H9 (cell line): ENCODE data around the gene AGO3. TPM values are rescaled to one million over a fixed set of nuclear protein-coding genes. Genes with fewer than 3 reads are reported as not detected.
"Not testable (repeated sequence)": the region's sequence is repeated elsewhere in the genome, so short reads cannot be mapped to it uniquely, and the experiment has no call there.

Experiments used
- DNase-seq: peaks from one replicate; pipeline ENCODE4 v3.0.0-alpha.2; 2017
- H2AFZ ChIP-seq: one replicate; pipeline ENCODE4 v1.6.1; 2013; ENCODE audit warnings: mild to moderate bottlenecking, low read length, control low read depth, moderate library complexity
- H2AK5ac ChIP-seq: 2 replicates; pipeline ENCODE4 v1.6.1; 2013; ENCODE audit warnings: low read length, control low read depth, mixed read lengths; ENCODE audit not compliant: insufficient read length
- H2BK120ac ChIP-seq: one replicate; pipeline ENCODE4 v1.6.1; 2013; ENCODE audit warnings: low read depth, mild to moderate bottlenecking, low read length, control low read depth, inconsistent platforms; ENCODE audit not compliant: poor library complexity, severe bottlenecking
- H2BK12ac ChIP-seq: 2 replicates; pipeline ENCODE4 v1.6.1; 2013; ENCODE audit warnings: low read length, control low read depth, mixed read lengths, low read depth; ENCODE audit not compliant: insufficient read length
- H2BK15ac ChIP-seq: 2 replicates; pipeline ENCODE4 v1.6.1; 2013; ENCODE audit warnings: low read depth, low read length, control low read depth
- H2BK20ac ChIP-seq: one replicate; pipeline ENCODE4 v1.6.1; 2013; ENCODE audit warnings: low read depth, mild to moderate bottlenecking, low read length, control low read depth, inconsistent platforms; ENCODE audit not compliant: poor library complexity, severe bottlenecking
- H2BK5ac ChIP-seq: 2 replicates; pipeline ENCODE4 v1.6.1; 2013; ENCODE audit warnings: low read length, control low read depth, mixed read lengths; ENCODE audit not compliant: insufficient read length
- H3K14ac ChIP-seq: 2 replicates; pipeline ENCODE4 v1.6.1; 2013; ENCODE audit warnings: low read length, control low read depth; ENCODE audit not compliant: insufficient read depth
- H3K18ac ChIP-seq: 2 replicates; pipeline ENCODE4 v1.6.1; 2013; ENCODE audit warnings: low read depth, mild to moderate bottlenecking, mixed read lengths, low read length, control low read depth; ENCODE audit not compliant: insufficient read length
- H3K23ac ChIP-seq: 2 replicates; pipeline ENCODE4 v1.6.1; 2013; ENCODE audit warnings: low read length, control low read depth, mixed read lengths, low read depth; ENCODE audit not compliant: insufficient read length
- H3K23me2 ChIP-seq: 2 replicates; pipeline ENCODE4 v1.6.1; 2013; ENCODE audit warnings: low read depth, mild to moderate bottlenecking, mixed read lengths, low read length, control low read depth; ENCODE audit not compliant: insufficient read length, poor library complexity, severe bottlenecking
- H3K27ac ChIP-seq: 2 replicates; pipeline ENCODE4 v1.5.1; 2013; ENCODE audit warnings: low read length, control low read depth, mixed read lengths, low read depth; ENCODE audit not compliant: insufficient read length
- H3K27me3 ChIP-seq: 2 replicates; pipeline ENCODE4 v1.6.1; 2013; ENCODE audit warnings: low read length, control low read depth, inconsistent platforms; ENCODE audit not compliant: insufficient read depth
- H3K4ac ChIP-seq: 2 replicates; pipeline ENCODE4 v1.6.1; 2013; ENCODE audit warnings: low read depth, mild to moderate bottlenecking, control low read depth, inconsistent platforms, low read length, moderate library complexity
- H3K4me1 ChIP-seq: 2 replicates; pipeline ENCODE4 v1.6.1; 2013; ENCODE audit warnings: low read length, control low read depth, inconsistent platforms; ENCODE audit not compliant: insufficient read depth
- H3K4me2 ChIP-seq: 2 replicates; pipeline ENCODE4 v1.6.1; 2013; ENCODE audit warnings: low read length, control low read depth, mixed read lengths; ENCODE audit not compliant: insufficient read length, insufficient read depth
- H3K56ac ChIP-seq: 2 replicates; pipeline ENCODE4 v1.6.1; 2013; ENCODE audit warnings: low read depth, mild to moderate bottlenecking, mixed read lengths, low read length, control low read depth; ENCODE audit not compliant: insufficient read length
- H3K79me1 ChIP-seq: 2 replicates; pipeline ENCODE4 v1.6.1; 2013; ENCODE audit warnings: low read depth, mild to moderate bottlenecking, moderate library complexity, low read length, control low read depth, inconsistent platforms; ENCODE audit not compliant: insufficient read depth, poor library complexity, severe bottlenecking
- H3K79me2 ChIP-seq: 2 replicates; pipeline ENCODE4 v1.6.1; 2013; ENCODE audit warnings: low read length, control low read depth, inconsistent platforms; ENCODE audit not compliant: insufficient read depth
- H3K9ac ChIP-seq: 2 replicates; pipeline ENCODE4 v1.6.1; 2013; ENCODE audit warnings: low read length, control low read depth, mixed read lengths; ENCODE audit not compliant: insufficient read length; ENCODE audit errors: extremely low read depth
- H3K9me3 ChIP-seq: one replicate; pipeline ENCODE4 v1.6.1; 2013; ENCODE audit warnings: low read depth, low read length, inconsistent platforms; ENCODE audit not compliant: control insufficient read depth
- H3T11ph ChIP-seq: one replicate; pipeline ENCODE4 v1.6.1; 2013; ENCODE audit warnings: mild to moderate bottlenecking, low read length, control low read depth, inconsistent platforms
- H4K20me1 ChIP-seq: one replicate; pipeline ENCODE4 v1.6.1; 2013; ENCODE audit not compliant: control insufficient read depth, insufficient read length, insufficient read depth
- H4K5ac ChIP-seq: 2 replicates; pipeline ENCODE4 v1.6.1; 2013; ENCODE audit warnings: low read depth, mild to moderate bottlenecking, mixed read lengths, low read length, control low read depth; ENCODE audit not compliant: insufficient read length
- H4K8ac ChIP-seq: replicated peaks from 2 replicates; pipeline ENCODE4 v1.6.1; 2013; ENCODE audit warnings: low read length, control low read depth, mixed read lengths, low read depth; ENCODE audit not compliant: insufficient read length
- H4K91ac ChIP-seq: 2 replicates; pipeline ENCODE4 v1.6.1; 2013; ENCODE audit warnings: low read depth, mild to moderate bottlenecking, moderate library complexity, mixed read lengths, low read length, control low read depth; ENCODE audit not compliant: insufficient read length
- H3K27ac Mint-ChIP-seq, 3 experiments: 2 replicates in 2 of 3; 3 replicates in 1 of 3; pipeline ENCODE4 v1.8.0; 2020 to 2021; ENCODE audit warnings: mixed read lengths in 3 of 3, mild to moderate bottlenecking in 1 of 3, moderate library complexity in 1 of 3
- H3K27me3 Mint-ChIP-seq: 2 replicates; pipeline ENCODE4 v1.8.0; 2021; ENCODE audit warnings: low read depth, mild to moderate bottlenecking, moderate library complexity, mixed read lengths
- H3K36me3 Mint-ChIP-seq, 3 experiments: 2 replicates in 2 of 3; 3 replicates in 1 of 3; pipeline ENCODE4 v1.8.0; 2020 to 2021; ENCODE audit warnings: low read depth in 3 of 3, mixed read lengths in 3 of 3; ENCODE audit not compliant: insufficient read depth in 1 of 3
- H3K4me1 Mint-ChIP-seq, 2 experiments: 2 replicates each; pipeline ENCODE4 v1.8.0; 2020; ENCODE audit warnings: mixed read lengths in 2 of 2
- H3K4me3 Mint-ChIP-seq, 2 experiments: 2 replicates in 1 of 2; 3 replicates in 1 of 2; pipeline ENCODE4 v1.8.0; 2020 to 2021; ENCODE audit warnings: mild to moderate bottlenecking in 2 of 2, mixed read lengths in 2 of 2, moderate library complexity in 1 of 2
- H3K9me3 Mint-ChIP-seq, 2 experiments: 2 replicates in 1 of 2; 3 replicates in 1 of 2; pipeline ENCODE4 v1.8.0; 2020; ENCODE audit warnings: mild to moderate bottlenecking in 2 of 2, mixed read lengths in 2 of 2, moderate library complexity in 1 of 2
- CTCF ChIP-seq: fragments of 200-600 bp; sonication (generic); conservative IDR thresholded peaks from 3 replicates; pipeline ENCODE4 v1.8.0; 2021; ENCODE audit warnings: antibody characterized with exemption, mild to moderate bottlenecking
- WGBS: extraction: QIAGEN DNeasy Blood & Tissue Kit; methylation state at CpG from one replicate; pipeline ENCODE4 v1.1.7; 2013; ENCODE audit warnings: missing lambda C conversion rate, low lambda C conversion rate, mixed read lengths; ENCODE audit not compliant: insufficient read length; ENCODE audit errors: extremely low coverage; 5-methylcytosine and 5-hydroxymethylcytosine counted together
- total RNA-seq: library from RNA; stranded (reverse); gene quantifications from 2 replicates; pipeline ENCODE4 v1.2.1, GENCODE V29; 2021

Gene AGO3
- total RNA-seq, 1 experiment from 2014 or later = 27.0 TPM

DNA sequence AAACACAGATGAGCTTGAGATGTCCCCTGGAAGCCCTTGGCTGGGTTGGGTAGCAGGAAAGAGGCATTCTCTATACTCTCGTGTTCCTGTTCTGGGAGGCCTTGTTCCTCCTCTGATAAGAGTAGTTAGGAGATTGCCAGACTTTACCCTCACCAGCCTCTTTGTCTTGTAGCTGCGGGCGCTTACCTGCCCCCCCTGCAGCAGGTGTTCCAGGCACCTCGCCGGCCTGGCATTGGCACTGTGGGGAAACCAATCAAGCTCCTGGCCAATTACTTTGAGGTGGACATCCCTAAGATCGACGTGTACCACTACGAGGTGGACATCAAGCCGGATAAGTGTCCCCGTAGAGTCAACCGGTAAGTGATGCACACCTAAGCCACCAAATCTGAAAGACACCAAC lies 42.6 kb upstream of the AGO3 start:
- Histone ChIP-seq H3K9ac (no peak overlapping the region), H3K14ac (no peak overlapping the region), H2BK20ac (no peak overlapping the region), H3K27ac (no peak overlapping the region), H3K79me2 (peaks cover 24% of the 10 kb centered on the region; the same call in 1 of the 2 replicates), H3K9me3 (no peaks in the 10 kb centered on the region), H2BK15ac (no peak overlapping the region), H3K27me3 (no peaks in the 10 kb centered on the region), H4K91ac (no peak overlapping the region), H3K56ac (no peak overlapping the region), H2BK12ac (no peak overlapping the region), H3K23me2 (peaks cover 9% of the 10 kb centered on the region), H3K23ac (no peak overlapping the region), H3K18ac (no peak overlapping the region), H4K8ac (no peak overlapping the region), H2BK120ac (no peak overlapping the region), H4K20me1 (peaks cover 4% of the 10 kb centered on the region), H2BK5ac (no peak overlapping the region), H3K4ac (no peak overlapping the region), H3T11ph (no peak overlapping the region), H3K4me2 (no peak overlapping the region), H2AK5ac (no peak overlapping the region), H3K4me1 (peaks cover 16% of the 10 kb centered on the region), H4K5ac (no peak overlapping the region), H3K79me1 (peaks cover 10% of the 10 kb centered on the region), H2AFZ (no peak overlapping the region)
- Mint-ChIP-seq H3K4me1 (peaks cover 39 to 41% of the 10 kb centered on the region in 2 experiments), H3K4me3 (no peak overlapping the region), H3K27me3 (no peaks in the 10 kb centered on the region), H3K27ac (no peak overlapping the region), H3K36me3 (peaks cover 24 to 45% (median 42%) of the 10 kb centered on the region in 3 experiments; a peak in 6 of 7 replicates), H3K9me3 (no peaks in the 10 kb centered on the region)
- no CpG with 5 or more reads among the region's 11 CpGs for WGBS
- no peak for TF ChIP-seq CTCF
- no peak for DNase-seq

DNA sequence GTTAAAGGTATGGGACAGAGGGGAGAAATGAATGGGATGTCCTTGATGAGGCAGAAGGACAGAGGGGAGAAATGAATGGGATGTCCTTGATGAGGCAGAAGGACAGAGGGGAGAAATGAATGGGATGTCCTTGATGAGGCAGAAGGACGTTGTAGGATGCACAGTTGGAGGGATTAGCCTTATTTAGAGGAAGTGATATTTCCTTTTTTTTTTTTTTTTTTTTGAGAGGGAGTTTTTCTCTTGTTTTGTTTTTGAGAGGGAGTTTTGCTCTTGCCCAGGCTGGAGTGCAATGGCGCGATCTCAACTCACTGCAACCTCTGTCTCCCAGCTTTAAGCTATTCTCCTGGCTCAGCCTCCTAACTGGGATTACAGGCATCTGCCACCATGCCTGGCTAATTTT lies 41.9 kb upstream of the AGO3 start:
- H3K4ac ChIP-seq, H3K27me3 ChIP-seq, H4K20me1 ChIP-seq, H3K18ac ChIP-seq, H3T11ph ChIP-seq, H2AFZ ChIP-seq, H3K4me2 ChIP-seq, H3K9ac ChIP-seq, DNase-seq, H4K5ac ChIP-seq, H3K4me3 Mint-ChIP-seq, H3K23ac ChIP-seq, H3K23me2 ChIP-seq, H3K27ac ChIP-seq, H2BK20ac ChIP-seq, H3K9me3 ChIP-seq, H2BK12ac ChIP-seq, H3K9me3 Mint-ChIP-seq, H2AK5ac ChIP-seq, H3K14ac ChIP-seq, H2BK5ac ChIP-seq, H3K27me3 Mint-ChIP-seq, H3K27ac Mint-ChIP-seq, H3K56ac ChIP-seq, H4K8ac ChIP-seq, H4K91ac ChIP-seq, H2BK120ac ChIP-seq, H2BK15ac ChIP-seq: not testable (repeated sequence)
- Histone ChIP-seq H3K79me2 (peaks cover 24% of the 10 kb centered on the region; the same call in 1 of the 2 replicates), H3K4me1 (peaks cover 16% of the 10 kb centered on the region), H3K79me1 (peaks cover 10% of the 10 kb centered on the region)
- Mint-ChIP-seq H3K4me1 (peaks cover 38 to 41% of the 10 kb centered on the region in 2 experiments), H3K36me3 (peaks cover 28 to 53% (median 50%) of the 10 kb centered on the region in 3 experiments; a peak in 6 of 7 replicates)
- WGBS = no CpG with 5 or more reads among the region's 3 CpGs
